ENCODE results near the gene B3GNT8. TPM values are rescaled to one million over a fixed set of nuclear protein-coding genes. Genes with fewer than 3 reads are reported as not detected.

The B3GNT8 gene
- total and polyA plus RNA-seq, 2 donors (not counting 1 experiment from before 2014, with no cell fraction given) = 0.27 TPM; not detected in 1

- intact Hi-C loops (cut with micrococcal nuclease) = no loop called here
- WGBS (ENCODE audit: insufficient coverage) = 90% methylated on average over 18 of the region's 18 CpGs
- H3K4me3 Mint-ChIP-seq = no peak overlapping the region
Observed at GRCh38 chr19:41422456-41422855, 4.7 kb downstream of the B3GNT8 start.

GRCh38 chr19:41421973-41422372 lies 5.2 kb downstream of the B3GNT8 start:
- H3K27ac Mint-ChIP-seq = no peak overlapping the region
- Histone ChIP-seq H3K27me3 (replicated peaks in 1 of 4; ENCODE audit: control extremely low read depth in 1 of 4, control insufficient read depth in 3 of 4, insufficient read depth in 4 of 4, low read length in 3 of 4) (no peaks in the 10 kb centered on the region), H4K20me1 (ENCODE audit: control insufficient read depth, insufficient read depth, low read length, poor library complexity, severe bottlenecking) (peaks cover 14% of the 10 kb centered on the region), H3K9ac (ENCODE audit: low read length) (no peak overlapping the region), H3K36me3 (replicated peaks in 1 of 2; ENCODE audit: control extremely low read depth in 1 of 2, control insufficient read depth in 1 of 2, extremely low read depth in 1 of 2, insufficient read depth in 2 of 2, low read length in 1 of 2) (peaks cover 0 to 69% of the 10 kb centered on the region in 2 experiments), H3K79me2 (ENCODE audit: control insufficient read depth, insufficient read depth, low read length) (peaks cover 4% of the 10 kb centered on the region), H3K4me1 (ENCODE audit: control insufficient read depth in 2 of 2, insufficient read depth in 2 of 2, low read length in 2 of 2) (peaks cover 0 to 1% of the 10 kb centered on the region in 2 donors), H3K4me2 (replicated peaks; ENCODE audit: low read depth, low read length, poor library complexity, severe bottlenecking) (no peak overlapping the region), H3K27ac (ENCODE audit: low read length in 2 of 2) (no peak overlapping the region), H3K4me3 (ENCODE audit: control extremely low read depth in 1 of 5, extremely low read depth in 1 of 5, insufficient read depth in 1 of 5, low read depth in 2 of 5, low read length in 4 of 5) (no peak overlapping the region), H3K9me3 (ENCODE audit: control extremely low read depth in 1 of 3, control insufficient read depth in 2 of 3, insufficient read depth in 1 of 3, low read length in 2 of 3) (no peaks in the 10 kb centered on the region), H2AFZ (ENCODE audit: insufficient read depth, low read depth, low read length, poor library complexity, severe bottlenecking) (no peak overlapping the region)
- TF ChIP-seq CTCF (IDR thresholded peaks at IDR 0.05) (no peak), EZH2 (IDR thresholded peaks at IDR 0.05; ENCODE audit: borderline replicate concordance, insufficient read depth, low read depth, low read length, poor library complexity, severe bottlenecking) (no peak)
- ATAC-seq (ENCODE audit: low read depth) (no peak), DNase-seq (no peak)
- H3K4me1 Mint-ChIP-seq = peaks cover 2% of the 10 kb centered on the region
- intact Hi-C loops (cut with micrococcal nuclease) = no loop called here
- WGBS (ENCODE audit: insufficient coverage) = over 99% methylated on average over 15 of the region's 20 CpGs
- POLR2A ChIA-PET = no interaction called here
- no peak overlapping the region for H3K4me3 Mint-ChIP-seq
- CTCF ChIA-PET = no interaction called here
- no peaks in the 10 kb centered on the region for H3K9me3 Mint-ChIP-seq (ENCODE audit: insufficient read depth)
- H3K27me3 Mint-ChIP-seq = no peaks in the 10 kb centered on the region

More at GRCh38 chr19:41422456-41422855, 4.7 kb downstream of the B3GNT8 start:
- no peak for TF ChIP-seq EZH2 (IDR thresholded peaks at IDR 0.05; ENCODE audit: borderline replicate concordance, insufficient read depth, low read depth, low read length, poor library complexity, severe bottlenecking)
- no peak for TF ChIP-seq CTCF (IDR thresholded peaks at IDR 0.05)
- Histone ChIP-seq H3K27me3 (replicated peaks in 1 of 4; ENCODE audit: control extremely low read depth in 1 of 4, control insufficient read depth in 3 of 4, insufficient read depth in 4 of 4, low read length in 3 of 4) (no peaks in the 10 kb centered on the region), H2AFZ (ENCODE audit: insufficient read depth, low read depth, low read length, poor library complexity, severe bottlenecking) (no peak overlapping the region), H3K27ac (ENCODE audit: low read length in 2 of 2) (no peak overlapping the region), H3K4me3 (ENCODE audit: control extremely low read depth in 1 of 5, extremely low read depth in 1 of 5, insufficient read depth in 1 of 5, low read depth in 2 of 5, low read length in 4 of 5) (no peak overlapping the region), H3K9ac (ENCODE audit: low read length) (no peak overlapping the region), H3K4me1 (ENCODE audit: control insufficient read depth in 2 of 2, insufficient read depth in 2 of 2, low read length in 2 of 2) (peaks cover 1 to 4% of the 10 kb centered on the region in 2 donors), H3K79me2 (ENCODE audit: control insufficient read depth, insufficient read depth, low read length) (peaks cover 4% of the 10 kb centered on the region), H3K4me2 (replicated peaks; ENCODE audit: low read depth, low read length, poor library complexity, severe bottlenecking) (no peak overlapping the region), H4K20me1 (ENCODE audit: control insufficient read depth, insufficient read depth, low read length, poor library complexity, severe bottlenecking) (peaks cover 14% of the 10 kb centered on the region), H3K36me3 (replicated peaks in 1 of 2; ENCODE audit: control extremely low read depth in 1 of 2, control insufficient read depth in 1 of 2, extremely low read depth in 1 of 2, insufficient read depth in 2 of 2, low read length in 1 of 2) (peaks cover 0 to 66% of the 10 kb centered on the region in 2 experiments), H3K9me3 (ENCODE audit: control extremely low read depth in 1 of 3, control insufficient read depth in 2 of 3, insufficient read depth in 1 of 3, low read length in 2 of 3) (no peaks in the 10 kb centered on the region)
- CTCF ChIA-PET = no interaction called here
- peaks cover 4% of the 10 kb centered on the region for H3K4me1 Mint-ChIP-seq
- H3K9me3 Mint-ChIP-seq (ENCODE audit: insufficient read depth) = no peaks in the 10 kb centered on the region
- DNase-seq = no peak
- POLR2A ChIA-PET = no interaction called here
- ATAC-seq (ENCODE audit: low read depth) = no peak
- no peaks in the 10 kb centered on the region for H3K27me3 Mint-ChIP-seq
- no peak overlapping the region for H3K27ac Mint-ChIP-seq
